Measurements from ENCODE around the gene FOXA2.
"Not testable (repeated sequence)": the region's sequence is repeated elsewhere in the genome, so short reads cannot be mapped to it uniquely, and the experiment has no call there.

FOXA2 gene

DNA sequence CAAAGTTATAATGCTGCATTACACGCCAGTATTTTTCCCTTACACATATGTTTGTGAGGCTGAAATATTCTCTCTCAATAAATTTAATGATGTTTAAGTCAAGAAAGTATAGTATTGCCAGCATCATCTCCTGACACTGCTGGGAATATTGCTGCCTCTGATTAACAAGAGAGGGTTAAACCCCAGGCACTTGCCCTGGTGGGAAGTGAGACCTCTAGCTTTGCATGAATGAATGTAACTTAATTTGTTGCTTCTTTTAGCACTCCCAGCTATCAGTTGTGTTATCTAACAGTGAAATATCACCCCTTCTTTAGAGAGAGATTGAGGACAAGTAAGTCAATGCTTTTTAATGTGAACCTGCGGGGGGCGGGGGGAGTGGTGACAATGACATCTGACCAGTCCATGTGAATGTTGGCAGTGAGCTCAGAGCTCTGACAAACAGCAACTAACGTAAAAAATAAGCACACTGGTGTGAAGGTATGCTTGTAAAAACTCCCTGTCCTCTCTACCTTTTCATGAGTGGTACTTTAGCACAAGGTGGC is 9.8 kb downstream of the FOXA2 start:
- no peak for DNase-seq
- in situ Hi-C loops (cut with MboI; ENCODE audit: low pct_unique_long_range_greater_than_20kb, low sequenced_read_pairs), result no loop called here

DNA sequence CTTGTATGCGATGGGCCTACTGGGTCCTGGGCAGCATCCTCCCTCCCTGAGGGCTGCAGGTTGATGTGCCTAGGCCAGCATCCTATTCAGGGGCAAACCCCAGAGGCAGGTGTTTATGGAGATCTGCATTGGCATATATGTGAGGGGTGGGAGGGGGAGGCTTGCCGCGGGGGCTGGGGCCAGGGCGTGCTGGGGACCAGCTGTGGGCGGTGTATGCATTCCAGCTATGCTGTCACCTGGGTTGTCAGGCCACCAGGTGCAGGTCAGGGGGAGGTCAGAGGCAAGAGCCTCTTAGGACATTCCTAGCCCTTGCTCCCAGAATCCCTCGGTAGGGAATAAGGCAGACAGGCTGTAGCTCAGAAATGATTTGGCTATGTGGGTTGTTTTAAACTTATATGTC is 11.9 kb downstream of the FOXA2 start:
- in situ Hi-C loops (cut with MboI; ENCODE audit: low pct_unique_long_range_greater_than_20kb, low sequenced_read_pairs), result no loop called here
- DNase-seq, result no peak

DNA sequence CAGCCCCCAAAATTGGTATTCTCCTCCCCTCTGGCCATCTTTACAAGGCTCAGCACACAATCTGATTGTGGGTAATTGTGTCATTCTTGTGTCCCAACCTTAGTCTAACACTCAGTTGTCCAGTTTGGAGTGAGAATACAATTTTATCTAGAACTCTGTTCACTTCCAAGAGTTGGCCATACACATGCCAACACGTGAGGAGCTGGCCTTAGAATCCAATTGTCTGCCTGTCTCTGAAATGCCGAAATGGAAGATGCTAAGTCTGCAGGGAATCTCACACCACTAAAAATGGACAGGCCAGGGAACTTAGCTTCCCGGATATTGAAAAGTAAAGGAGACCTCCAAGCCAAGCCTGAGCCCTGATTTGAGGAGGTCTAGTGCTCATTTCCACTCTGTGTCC is 12.3 kb downstream of the FOXA2 start:
- in situ Hi-C loops (cut with MboI; ENCODE audit: low pct_unique_long_range_greater_than_20kb, low sequenced_read_pairs), result no loop called here

DNA sequence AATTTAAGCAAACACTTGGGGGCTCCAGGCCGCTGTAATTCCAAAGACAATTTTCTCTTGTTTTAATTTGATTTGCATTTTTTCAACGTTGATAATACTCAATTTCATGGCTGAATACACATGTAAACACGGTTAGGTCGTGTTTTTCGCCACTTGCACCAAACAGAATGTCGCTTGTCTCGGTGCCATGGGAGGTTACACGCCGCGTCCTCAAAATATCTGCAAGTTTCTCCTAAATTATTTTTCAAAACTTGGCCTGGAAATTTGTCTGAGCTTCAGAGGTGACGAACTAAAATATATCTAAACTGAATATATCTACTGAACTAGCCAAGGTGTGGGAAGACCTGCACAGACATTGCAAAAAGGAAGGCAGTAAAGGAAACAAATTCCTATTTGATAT is 15.0 kb downstream of the FOXA2 start:
- in situ Hi-C loops (cut with MboI; ENCODE audit: low pct_unique_long_range_greater_than_20kb, low sequenced_read_pairs), result no loop called here
- DNase-seq, result no peak

More for the DNA sequence above, 12.3 kb downstream of the FOXA2 start:
- no peak for DNase-seq

DNA sequence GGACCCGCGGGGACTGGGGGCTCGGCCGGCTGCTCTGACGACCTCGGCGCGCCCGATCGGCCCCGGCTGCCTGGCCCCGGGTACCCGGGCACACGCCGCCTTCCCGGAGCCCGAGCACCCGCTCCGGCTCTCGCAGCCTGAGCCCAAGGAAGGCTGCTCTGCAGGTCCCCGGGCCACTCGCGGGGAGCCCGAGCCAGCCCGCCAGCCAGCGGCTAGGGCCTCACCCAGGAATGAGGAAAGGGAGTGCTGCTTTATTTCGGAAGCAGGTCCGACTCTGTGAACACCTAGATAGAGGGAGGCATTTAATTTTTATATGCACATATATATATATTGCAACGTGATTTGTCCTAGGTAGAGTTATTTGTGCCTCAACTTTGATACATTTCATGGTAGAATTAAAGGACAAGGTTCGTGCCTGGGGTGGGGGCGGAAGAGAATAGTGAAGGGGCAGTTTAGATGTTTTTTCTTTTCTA is 15.5 kb downstream of the FOXA2 start:
- DNase-seq, result no peak
- in situ Hi-C loops (cut with MboI; ENCODE audit: low pct_unique_long_range_greater_than_20kb, low sequenced_read_pairs), result no loop called here

DNA sequence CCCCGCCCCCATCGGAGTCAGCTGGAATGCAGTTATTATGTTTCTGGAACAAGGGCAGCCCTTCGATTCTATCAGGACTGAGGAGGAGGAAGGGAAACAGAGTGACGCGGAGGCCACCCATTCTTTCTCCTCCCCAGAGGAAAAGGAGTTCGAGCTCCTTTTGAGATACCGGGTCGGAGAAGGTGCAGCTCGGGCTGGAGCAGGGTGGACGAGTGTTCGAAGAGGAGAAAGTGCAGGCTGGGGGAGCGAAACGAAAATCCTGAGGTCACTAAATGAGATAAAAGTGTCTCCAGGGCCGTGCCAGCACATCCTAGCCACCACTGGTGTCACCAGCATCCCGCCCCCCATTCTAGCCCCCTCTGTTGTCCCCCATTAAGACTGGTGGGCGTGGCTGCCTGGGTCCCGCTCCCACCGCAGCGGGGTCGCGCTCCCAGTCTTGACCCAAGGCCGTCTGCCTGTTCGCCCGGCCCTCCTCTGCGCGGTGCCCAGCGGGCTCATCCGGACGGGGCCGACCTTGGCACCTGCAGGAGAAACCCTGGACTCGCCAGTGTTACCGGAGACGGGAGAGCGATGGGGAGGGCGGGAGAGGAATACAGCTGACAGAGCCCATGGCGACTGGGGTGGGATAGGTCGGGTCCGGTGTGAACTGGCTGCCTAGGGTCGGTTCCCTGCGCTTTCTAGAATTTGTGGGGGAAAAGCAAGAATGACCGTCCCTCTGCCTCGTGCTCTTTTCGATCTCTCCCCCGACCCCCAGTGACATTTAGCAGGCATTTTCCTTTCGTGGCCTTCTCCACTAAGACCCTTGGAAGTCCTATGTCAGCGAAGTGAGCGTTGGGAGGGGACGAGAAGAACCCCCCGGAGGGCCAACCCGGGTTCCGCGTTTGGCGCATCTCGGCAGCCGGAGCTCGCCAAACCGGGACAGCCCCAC is 16.2 kb downstream of the FOXA2 start:
- in situ Hi-C loops (cut with MboI; ENCODE audit: low pct_unique_long_range_greater_than_20kb, low sequenced_read_pairs), result no loop called here
- DNase-seq, result no peak

DNA sequence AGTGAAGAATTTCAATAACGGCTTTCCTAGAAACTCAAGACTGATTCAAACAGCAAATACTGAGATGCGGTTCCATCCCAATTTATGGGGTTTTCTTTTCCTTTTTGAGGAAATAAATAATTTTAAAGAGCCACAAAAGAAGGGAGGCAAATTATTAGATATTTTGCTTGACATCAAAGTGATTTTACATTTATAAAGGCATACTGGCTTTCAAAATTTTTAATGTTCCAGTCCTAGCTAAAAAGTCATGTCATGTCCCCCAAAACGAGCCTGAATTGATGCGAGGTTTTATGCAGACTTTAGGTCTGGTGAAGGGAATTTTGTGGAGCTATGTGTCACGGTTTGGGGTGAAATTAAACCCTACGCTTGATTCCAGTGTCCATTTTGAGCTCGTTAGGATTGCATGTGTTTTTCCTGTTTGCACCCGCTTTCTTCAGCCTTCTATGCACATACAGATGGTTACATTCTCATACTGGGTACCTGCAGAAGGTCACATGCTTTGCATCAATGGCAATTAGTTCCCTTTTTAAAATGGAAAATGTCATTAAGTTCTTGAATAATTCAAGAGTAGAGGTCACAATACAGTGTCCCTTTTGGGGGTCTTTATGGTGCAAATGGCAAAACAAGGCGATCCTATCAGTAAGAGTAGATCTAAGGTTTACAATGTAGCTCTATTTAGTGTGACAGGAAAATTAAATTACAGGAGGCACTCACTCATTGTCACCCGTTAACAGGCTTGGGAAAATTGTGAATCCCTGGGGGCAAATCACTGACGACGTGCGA is 17.3 kb downstream of the FOXA2 start:
- in situ Hi-C loops (cut with MboI; ENCODE audit: low pct_unique_long_range_greater_than_20kb, low sequenced_read_pairs), result no loop called here
- DNase-seq, result no peak

DNA sequence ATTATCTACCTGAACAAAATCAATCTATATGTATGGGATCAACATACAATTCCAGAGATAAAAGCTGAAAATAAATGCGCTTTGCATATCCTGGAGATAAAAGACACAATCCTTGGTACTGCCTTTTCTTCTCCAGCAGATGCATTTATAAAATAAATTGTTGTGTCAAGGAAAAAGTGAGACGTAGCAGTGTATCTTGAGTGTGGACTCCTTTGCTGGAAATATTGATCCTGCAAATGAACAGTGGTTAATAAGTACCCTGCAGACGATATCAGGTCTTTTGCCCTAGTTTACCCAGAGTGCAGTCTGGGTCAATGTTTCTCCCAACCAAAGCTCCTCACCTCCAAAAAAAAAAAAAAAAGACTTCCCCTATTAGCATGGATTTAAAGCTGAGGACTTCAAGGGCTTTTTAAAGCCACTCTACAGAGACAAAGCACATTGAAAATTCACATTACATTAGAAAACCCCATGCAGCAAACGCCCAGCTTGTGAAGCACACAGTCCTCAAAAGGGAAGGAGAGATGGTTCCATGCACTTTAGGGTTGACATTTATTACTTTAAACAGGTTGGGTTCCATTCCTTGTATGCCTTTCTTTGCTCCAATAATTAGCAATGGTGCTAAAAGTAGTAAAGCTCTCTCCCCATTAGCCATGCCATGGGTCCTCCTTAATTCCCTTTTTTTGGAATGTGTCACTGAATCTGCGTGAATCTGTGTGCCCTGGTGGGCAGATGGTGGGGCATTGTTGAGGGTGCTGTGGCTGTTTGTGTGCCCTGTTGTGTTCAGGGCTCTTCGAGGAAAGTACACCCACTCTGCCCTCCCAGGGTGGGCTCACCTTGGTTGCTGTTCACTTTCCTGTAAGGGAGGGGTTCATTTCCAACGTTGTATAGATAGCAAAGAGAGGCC is 21.1 kb downstream of the FOXA2 start:
- DNase-seq, result no peak
- in situ Hi-C loops (cut with MboI; ENCODE audit: low pct_unique_long_range_greater_than_20kb, low sequenced_read_pairs), result no loop called here

DNA sequence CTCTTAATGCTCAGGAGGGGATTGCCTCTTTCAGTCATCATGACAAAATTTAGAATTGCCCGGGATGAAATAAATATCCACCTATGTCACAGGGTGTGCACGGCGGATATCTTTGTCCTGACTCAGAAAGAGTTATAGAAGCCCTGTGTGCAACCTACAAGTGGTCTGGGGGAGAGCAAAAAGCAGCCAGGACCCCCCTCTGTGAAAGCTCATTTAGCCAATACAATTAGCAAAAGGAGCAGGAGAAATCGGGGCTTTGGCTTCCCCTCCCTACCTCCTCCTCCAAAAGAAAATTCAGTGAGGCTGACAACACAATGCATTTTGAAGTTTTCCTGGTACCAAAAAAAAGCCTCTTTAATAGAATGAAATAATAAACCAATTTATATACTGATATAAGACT is 21.8 kb downstream of the FOXA2 start:
- in situ Hi-C loops (cut with MboI; ENCODE audit: low pct_unique_long_range_greater_than_20kb, low sequenced_read_pairs), result no loop called here
- no peak for DNase-seq

DNA sequence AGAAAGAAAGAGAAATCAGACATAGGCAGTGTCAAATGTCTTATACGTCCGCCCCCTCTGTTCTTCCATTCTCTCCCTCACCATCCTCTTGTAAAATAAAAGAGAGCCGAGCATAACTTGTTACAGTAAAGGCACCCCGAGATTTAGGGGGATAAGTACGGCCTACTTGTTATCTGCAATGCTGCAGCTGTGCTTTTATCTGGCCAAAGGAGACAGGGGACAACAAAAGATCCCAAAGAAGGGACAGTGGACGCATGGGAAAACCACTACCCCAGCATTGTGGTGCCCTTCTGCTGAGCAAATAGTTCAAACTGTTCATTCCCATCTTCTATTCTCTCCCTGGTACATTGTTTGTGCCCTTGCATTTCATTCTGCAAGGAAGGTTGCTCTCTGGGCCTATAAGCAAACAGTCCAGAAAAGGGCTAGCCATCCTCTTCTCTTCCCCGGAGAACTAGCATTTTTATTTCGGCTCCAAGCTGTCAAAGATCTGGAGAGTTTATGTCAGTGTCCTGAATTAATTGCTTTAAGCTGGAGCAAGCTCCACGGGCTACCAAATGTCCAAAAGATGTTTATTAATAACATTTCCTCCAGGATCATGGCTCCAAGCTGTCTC is 22.3 kb downstream of the FOXA2 start:
- in situ Hi-C loops (cut with MboI; ENCODE audit: low pct_unique_long_range_greater_than_20kb, low sequenced_read_pairs), result no loop called here
- no peak for DNase-seq

DNA sequence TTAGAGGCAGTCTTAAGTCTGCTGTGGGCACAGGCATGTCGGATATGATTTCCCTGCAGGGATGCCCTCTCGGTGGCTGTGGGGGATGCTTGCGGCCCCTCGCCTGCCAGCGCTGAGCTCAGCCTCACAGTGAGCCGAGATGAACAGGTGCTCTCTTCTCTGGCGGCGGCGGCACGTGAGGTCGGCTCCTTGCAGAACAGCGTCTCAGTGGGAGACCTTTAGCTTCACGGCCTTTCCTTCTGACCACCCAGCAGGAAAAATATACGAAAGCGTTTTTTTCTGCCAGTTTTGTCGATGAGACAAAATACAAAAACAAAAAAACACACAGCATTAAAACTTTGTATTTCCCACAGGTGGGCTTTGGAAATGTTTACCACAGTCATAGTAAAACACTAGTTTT is 23.6 kb downstream of the FOXA2 start:
- in situ Hi-C loops (cut with MboI; ENCODE audit: low pct_unique_long_range_greater_than_20kb, low sequenced_read_pairs), result no loop called here
- no peak for DNase-seq

DNA sequence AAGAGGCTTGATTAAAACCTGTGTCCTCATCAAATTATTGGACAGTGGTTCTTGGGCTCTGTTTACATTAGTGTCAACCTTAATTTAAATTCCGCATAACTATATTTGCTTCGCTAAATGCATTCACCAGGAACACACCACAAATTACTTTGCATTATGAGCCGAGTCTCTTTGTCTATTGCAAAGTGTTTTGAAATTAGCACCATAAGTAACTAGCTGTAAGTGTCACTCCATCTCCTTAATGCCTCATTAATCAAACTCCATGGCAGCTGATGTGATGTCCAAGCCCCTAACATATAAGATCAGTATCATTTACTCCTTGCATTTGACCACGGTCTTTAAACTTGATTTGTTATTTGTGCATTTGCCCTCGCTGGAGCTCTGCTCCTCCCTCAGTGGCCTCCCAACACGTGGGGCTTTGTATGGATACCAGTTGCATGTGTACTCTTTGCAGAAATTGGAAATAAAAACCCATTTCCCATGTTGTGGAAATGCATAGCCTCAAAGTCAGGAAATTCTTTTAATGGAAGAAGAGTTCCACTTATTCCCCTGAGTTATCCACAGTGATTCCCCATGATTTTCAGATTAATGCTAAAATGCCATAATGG is 24.6 kb downstream of the FOXA2 start:
- in situ Hi-C loops (cut with MboI; ENCODE audit: low pct_unique_long_range_greater_than_20kb, low sequenced_read_pairs), result no loop called here
- DNase-seq, result no peak

DNA sequence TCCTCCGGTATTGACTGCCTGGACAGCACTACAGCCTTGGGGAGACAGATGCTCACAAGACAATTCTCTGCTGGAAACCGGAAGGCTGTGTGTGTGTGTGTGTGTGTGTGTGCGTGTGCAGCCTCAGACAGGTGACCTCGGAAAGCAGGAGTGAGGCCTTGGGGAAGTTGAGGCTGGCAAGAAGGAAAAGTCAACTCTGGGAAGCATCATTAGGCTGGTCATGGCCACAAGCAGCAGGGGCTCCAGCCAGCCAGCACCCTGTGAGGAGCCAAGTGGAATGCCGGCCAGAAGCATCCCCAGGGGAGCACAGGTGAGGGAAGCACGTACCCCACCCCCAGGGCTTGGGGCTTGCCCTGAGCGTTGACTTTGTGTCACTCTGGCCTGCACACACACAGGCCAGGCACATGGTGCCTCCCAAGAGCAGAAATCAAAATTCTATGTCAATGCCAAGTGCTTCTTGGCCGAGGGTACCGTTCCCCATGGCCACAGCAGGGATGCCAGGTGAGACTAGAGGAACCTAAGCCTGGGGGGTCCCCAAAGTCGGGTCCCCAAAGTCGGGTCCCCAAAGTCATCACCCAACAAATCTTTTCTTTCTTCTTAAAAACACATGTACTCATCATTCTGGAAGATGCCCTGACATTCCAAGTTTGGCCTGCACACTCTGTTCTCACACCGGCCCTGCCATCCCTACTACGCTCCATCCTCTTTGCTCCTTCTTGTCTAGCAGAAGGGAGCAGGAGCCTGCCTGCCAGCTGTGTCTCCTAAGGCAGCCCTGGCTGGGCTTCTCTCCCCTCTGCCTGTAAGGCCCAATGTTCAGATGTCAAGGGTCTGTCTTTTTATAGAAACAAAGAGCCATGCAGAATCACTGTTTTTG is 26.7 kb downstream of the FOXA2 start:
- no peak for DNase-seq
- in situ Hi-C loops (cut with MboI; ENCODE audit: low pct_unique_long_range_greater_than_20kb, low sequenced_read_pairs), result no loop called here

DNA sequence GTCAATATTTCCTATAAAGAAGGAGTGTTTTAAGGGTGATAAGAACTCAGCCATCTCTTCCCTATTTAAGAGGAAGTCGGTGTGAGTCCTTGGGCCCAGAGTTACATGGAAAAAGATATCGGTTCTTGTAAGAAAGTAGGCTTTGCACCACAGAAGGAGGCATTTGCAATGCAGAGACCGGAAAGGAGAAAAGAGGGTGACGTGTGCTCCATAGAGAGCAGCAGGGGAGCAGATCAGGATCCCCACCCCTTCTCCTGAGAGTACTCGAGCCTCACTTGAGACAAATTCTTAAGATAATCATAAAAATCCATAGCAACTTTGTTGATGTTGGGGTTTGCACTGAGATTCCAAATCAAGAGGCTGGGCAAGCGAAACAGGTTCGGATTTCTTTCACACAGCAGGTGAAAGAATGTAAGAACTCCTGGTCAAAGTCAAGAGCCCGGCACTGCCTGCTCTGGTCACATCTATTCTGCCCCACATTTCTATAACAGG is 27.8 kb downstream of the FOXA2 start:
- no peak for DNase-seq
- in situ Hi-C loops (cut with MboI; ENCODE audit: low pct_unique_long_range_greater_than_20kb, low sequenced_read_pairs), result no loop called here

DNA sequence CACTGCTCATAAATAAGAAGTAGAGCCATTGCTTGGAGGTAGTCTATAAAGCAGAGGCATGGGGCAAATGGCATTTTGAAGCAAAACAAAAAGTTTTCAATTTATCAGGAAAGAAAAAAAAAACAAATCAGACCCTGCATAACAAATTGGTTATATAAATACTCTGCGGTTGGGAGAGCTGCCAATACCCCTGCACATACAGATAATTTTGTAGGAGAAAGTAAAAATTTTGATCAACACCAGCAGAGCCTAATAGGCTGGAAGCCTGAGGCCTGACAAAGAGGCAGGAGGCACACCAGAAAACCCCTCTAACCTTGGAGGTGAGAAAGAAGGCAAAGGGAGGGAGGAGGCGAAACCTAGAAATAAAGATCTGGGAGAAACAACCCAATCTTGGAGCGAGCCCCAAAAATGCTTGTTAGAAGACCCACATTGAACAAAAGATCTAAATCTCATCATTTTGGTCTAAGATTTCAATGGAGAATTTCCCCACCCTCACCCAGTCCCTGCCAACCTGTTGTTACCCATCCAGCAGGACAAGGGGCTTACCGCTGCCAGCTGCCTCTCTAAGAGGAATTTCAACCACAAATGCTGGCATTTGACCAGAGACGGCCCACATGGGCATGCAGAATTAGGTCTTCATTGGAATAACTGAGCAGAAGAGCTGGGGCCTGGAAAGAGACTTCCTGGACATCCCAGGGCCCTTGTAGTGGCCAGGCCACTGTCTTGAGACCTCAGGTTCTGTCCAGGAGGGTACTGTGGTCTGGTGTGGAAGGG is 28.4 kb downstream of the FOXA2 start:
- no peak for DNase-seq
- in situ Hi-C loops (cut with MboI; ENCODE audit: low pct_unique_long_range_greater_than_20kb, low sequenced_read_pairs), result no loop called here

DNA sequence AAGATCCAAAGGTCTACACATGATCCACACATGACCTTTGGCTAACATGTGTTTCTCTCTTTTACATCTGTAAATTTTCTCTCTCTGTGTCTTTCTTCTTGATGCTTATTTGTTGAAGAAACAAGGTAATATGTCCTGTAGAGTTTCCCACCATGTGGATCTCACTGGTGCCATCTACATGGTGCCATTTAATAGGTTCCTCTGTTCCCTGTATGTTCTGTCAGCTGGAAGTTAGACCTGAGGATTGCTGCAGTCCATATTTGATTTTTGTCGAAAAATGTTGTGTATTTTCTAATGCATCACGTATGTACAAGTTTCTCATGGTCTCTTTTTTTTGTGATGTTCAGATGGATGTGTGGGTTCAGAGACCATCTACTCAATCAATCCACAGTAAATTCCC is 30.0 kb downstream of the FOXA2 start:
- in situ Hi-C loops (cut with MboI; ENCODE audit: low pct_unique_long_range_greater_than_20kb, low sequenced_read_pairs), result no loop called here
- DNase-seq, result no peak

DNA sequence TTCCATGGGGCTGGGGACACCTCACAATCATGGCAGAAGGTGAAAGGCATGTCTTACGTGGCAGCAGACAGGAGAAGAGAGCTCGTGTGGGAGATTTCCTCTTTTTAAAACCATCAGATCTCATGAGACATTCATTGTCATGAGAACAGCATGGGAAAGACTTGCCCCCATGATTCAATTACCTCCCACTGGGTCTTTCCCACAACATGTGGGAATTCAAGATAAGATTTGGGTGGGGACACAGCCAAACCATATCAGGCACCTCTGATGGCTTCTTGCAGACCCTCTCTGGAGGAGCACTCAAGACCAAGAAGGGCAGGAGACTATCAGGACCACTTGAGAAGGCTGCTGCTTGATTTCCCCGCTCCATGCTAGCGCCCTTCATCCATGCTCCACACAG is 33.9 kb downstream of the FOXA2 start:
- in situ Hi-C loops (cut with MboI; ENCODE audit: low pct_unique_long_range_greater_than_20kb, low sequenced_read_pairs); DNase-seq: not testable (repeated sequence)
